Panc1 (cell line): ENCODE data around the gene KLK14.

Source experiments
- POLR2AphosphoS5 ChIP-seq: IDR thresholded peaks from 2 replicates; pipeline ENCODE4 v1.6.1; 2012; ENCODE audit warnings: mild to moderate bottlenecking, low read depth, low read length, moderate library complexity
- SIN3A ChIP-seq: IDR thresholded peaks from 2 replicates; pipeline ENCODE4 v1.6.1; 2012; ENCODE audit warnings: low read depth, mild to moderate bottlenecking, low read length, moderate library complexity, borderline replicate concordance; ENCODE audit not compliant: insufficient read depth
- TCF7L2 ChIP-seq: IDR thresholded peaks from 2 replicates; pipeline ENCODE4 v1.6.1; 2011; ENCODE audit warnings: mild to moderate bottlenecking, low read depth, low read length, inconsistent platforms
- TF ChIP-seq, protein P1 (sequence below): fragments of 450-650 bp; IDR thresholded peaks from 2 replicates; pipeline ENCODE4 v1.5.1; 2017; ENCODE audit warnings: mild to moderate bottlenecking
- TF ChIP-seq, protein P2 (sequence below), 2 experiments: IDR thresholded peaks; 2 replicates each; pipeline ENCODE4 v1.6.1; 2011 to 2012; ENCODE audit warnings: low read depth in 2 of 2, control low read depth in 1 of 2, low read length in 1 of 2, mild to moderate bottlenecking in 1 of 2, moderate library complexity in 1 of 2; ENCODE audit not compliant: insufficient read depth in 1 of 2

DNA sequence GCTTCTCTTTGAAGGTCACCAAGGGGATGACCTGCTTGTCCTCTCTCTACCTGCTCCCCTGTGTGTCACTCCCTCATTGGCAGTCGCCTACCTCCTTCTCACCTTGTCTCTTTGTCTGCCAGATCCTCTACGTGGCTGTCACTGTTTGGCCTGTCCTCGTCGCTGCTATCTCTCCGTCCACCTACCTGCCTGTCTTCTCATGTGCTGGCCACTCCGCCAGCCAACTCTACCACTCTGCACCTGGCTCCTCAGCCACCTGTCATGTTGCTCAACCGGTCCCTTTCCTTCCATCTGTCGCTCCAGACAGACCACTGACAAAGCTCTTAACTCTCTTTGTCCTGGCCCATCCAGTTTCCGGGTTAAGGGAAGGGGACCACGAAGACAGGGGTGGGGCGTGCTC is 48.0 kb downstream of the KLK14 start, which contains the start of gene KLK12:
- TF ChIP-seq, protein P1, sequence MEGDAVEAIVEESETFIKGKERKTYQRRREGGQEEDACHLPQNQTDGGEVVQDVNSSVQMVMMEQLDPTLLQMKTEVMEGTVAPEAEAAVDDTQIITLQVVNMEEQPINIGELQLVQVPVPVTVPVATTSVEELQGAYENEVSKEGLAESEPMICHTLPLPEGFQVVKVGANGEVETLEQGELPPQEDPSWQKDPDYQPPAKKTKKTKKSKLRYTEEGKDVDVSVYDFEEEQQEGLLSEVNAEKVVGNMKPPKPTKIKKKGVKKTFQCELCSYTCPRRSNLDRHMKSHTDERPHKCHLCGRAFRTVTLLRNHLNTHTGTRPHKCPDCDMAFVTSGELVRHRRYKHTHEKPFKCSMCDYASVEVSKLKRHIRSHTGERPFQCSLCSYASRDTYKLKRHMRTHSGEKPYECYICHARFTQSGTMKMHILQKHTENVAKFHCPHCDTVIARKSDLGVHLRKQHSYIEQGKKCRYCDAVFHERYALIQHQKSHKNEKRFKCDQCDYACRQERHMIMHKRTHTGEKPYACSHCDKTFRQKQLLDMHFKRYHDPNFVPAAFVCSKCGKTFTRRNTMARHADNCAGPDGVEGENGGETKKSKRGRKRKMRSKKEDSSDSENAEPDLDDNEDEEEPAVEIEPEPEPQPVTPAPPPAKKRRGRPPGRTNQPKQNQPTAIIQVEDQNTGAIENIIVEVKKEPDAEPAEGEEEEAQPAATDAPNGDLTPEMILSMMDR = no peak
- TF ChIP-seq TCF7L2 (no peak), POLR2AphosphoS5 (no peak), SIN3A (no peak)
- TF ChIP-seq, protein P2, sequence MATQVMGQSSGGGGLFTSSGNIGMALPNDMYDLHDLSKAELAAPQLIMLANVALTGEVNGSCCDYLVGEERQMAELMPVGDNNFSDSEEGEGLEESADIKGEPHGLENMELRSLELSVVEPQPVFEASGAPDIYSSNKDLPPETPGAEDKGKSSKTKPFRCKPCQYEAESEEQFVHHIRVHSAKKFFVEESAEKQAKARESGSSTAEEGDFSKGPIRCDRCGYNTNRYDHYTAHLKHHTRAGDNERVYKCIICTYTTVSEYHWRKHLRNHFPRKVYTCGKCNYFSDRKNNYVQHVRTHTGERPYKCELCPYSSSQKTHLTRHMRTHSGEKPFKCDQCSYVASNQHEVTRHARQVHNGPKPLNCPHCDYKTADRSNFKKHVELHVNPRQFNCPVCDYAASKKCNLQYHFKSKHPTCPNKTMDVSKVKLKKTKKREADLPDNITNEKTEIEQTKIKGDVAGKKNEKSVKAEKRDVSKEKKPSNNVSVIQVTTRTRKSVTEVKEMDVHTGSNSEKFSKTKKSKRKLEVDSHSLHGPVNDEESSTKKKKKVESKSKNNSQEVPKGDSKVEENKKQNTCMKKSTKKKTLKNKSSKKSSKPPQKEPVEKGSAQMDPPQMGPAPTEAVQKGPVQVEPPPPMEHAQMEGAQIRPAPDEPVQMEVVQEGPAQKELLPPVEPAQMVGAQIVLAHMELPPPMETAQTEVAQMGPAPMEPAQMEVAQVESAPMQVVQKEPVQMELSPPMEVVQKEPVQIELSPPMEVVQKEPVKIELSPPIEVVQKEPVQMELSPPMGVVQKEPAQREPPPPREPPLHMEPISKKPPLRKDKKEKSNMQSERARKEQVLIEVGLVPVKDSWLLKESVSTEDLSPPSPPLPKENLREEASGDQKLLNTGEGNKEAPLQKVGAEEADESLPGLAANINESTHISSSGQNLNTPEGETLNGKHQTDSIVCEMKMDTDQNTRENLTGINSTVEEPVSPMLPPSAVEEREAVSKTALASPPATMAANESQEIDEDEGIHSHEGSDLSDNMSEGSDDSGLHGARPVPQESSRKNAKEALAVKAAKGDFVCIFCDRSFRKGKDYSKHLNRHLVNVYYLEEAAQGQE (IDR thresholded peaks at IDR 0.05; ENCODE audit: insufficient read depth in 1 of 2, low read depth in 2 of 2, low read length in 1 of 2) = no peak
